HCT116 (cell line): ENCODE data around the gene CSTPP1. TPM values are rescaled to one million over a fixed set of nuclear protein-coding genes. Genes with fewer than 3 reads are reported as not detected.

Experiments used
- ATAC-seq: fragments of 200-7000 bp; cut with Tn5 transposase; 2 replicates; pipeline ENCODE4 v1.9.1; 2020; ENCODE audit warnings: mild to moderate bottlenecking, moderate library complexity
- BruUV-seq: library from RNA; stranded (reverse); fragments of 400-500 nt; replicated peaks from 2 replicates; lab custom pipeline; 2021; lab: Mats Ljungman, UMichigan
- CTCF ChIA-PET: fragments of 300-600 bp; sonication (Branson Sonifier 250); formaldehyde crosslinking; loops from one replicate; lab custom pipeline; 2021; ENCODE audit warnings: antibody characterized with exemption; lab: Charles Lee
- POLR2A ChIA-PET: fragments of 300-600, 350-600 bp; sonication (Branson Sonifier 250); formaldehyde crosslinking; loops from one replicate; lab custom pipeline; 2021; ENCODE audit warnings: antibody characterized with exemption; lab: Charles Lee
- RAD21 ChIA-PET, 2 experiments: fragments of 300-600 bp; sonication (Branson Sonifier 250); formaldehyde crosslinking; loops; one replicate each; lab custom pipeline; 2023; ENCODE audit warnings: low total read pairs in 2 of 2; ENCODE audit not compliant: uncharacterized antibody in 2 of 2, unreplicated experiment in 2 of 2, low non-redundant PET in 1 of 2; lab: Charles Lee
- DNase-seq: peaks from one replicate; pipeline ENCODE4 v3.0.0-alpha.2; 2010; ENCODE audit warnings: low read depth, low spot score
- H2AFZ ChIP-seq: fragments of 200-600 bp; shearing (Covaris generic), sonication (generic); 2 replicates; pipeline ENCODE4 v1.6.1; 2017; ENCODE audit warnings: low read depth, mixed run types, mixed read lengths, antibody characterized with exemption, low read length; ENCODE audit not compliant: poor library complexity, severe bottlenecking
- H3K27ac ChIP-seq: 2 replicates; pipeline ENCODE4 v1.5.1; 2012; ENCODE audit warnings: low read depth, low read length
- H3K27me3 ChIP-seq: fragments of 200-600 bp; sonication (generic); 2 replicates; pipeline ENCODE4 v1.6.1; 2016; ENCODE audit warnings: mixed run types, low read length, mixed read lengths; ENCODE audit not compliant: insufficient read depth
- H3K36me3 ChIP-seq, 2 experiments: fragments of 200-500 bp in 1 of 2; fragments of 200-600 bp in 1 of 2; sonication (Bioruptor generic) in 1 of 2; sonication (generic) in 1 of 2; 2 replicates each; pipeline versions ENCODE4 v1.5.1 to v1.6.1; 2014 to 2016; ENCODE audit warnings: low read length in 2 of 2, inconsistent platforms in 1 of 2, mixed read lengths in 1 of 2, mixed run types in 1 of 2; ENCODE audit not compliant: insufficient read depth in 2 of 2, control insufficient read depth in 1 of 2
- H3K4me1 ChIP-seq, 2 experiments: fragments of 200-600 bp in 1 of 2; sonication (generic) in 1 of 2; 2 replicates each; pipeline versions ENCODE4 v1.5.1 to v1.6.1; 2012 to 2017; ENCODE audit warnings: low read length in 2 of 2, inconsistent platforms in 1 of 2, mild to moderate bottlenecking in 1 of 2, mixed read lengths in 1 of 2, mixed run types in 1 of 2, moderate library complexity in 1 of 2; ENCODE audit not compliant: insufficient read depth in 2 of 2, control insufficient read depth in 1 of 2
- H3K4me2 ChIP-seq: fragments of 200-600 bp; sonication (generic); 2 replicates; pipeline ENCODE4 v1.6.1; 2017; ENCODE audit warnings: mixed run types, low read length, mixed read lengths
- H3K4me3 ChIP-seq, 2 experiments: fragments of 200-600 bp in 1 of 2; sonication (generic) in 1 of 2; replicated peaks in 1 of 2; 2 replicates each; pipeline ENCODE4 v1.5.1; 2011 to 2016; ENCODE audit warnings: low read length in 2 of 2, control low read depth in 1 of 2, low read depth in 1 of 2, mild to moderate bottlenecking in 1 of 2, mixed read lengths in 1 of 2, mixed run types in 1 of 2
- H3K79me2 ChIP-seq: fragments of 200-600 bp; sonication (generic); 2 replicates; pipeline ENCODE4 v1.6.1; 2017; ENCODE audit warnings: mild to moderate bottlenecking, mixed run types, low read length, moderate library complexity, mixed read lengths; ENCODE audit not compliant: insufficient read depth
- H3K9ac ChIP-seq: fragments of 200-600 bp; sonication (generic); 2 replicates; pipeline ENCODE4 v1.6.1; 2016; ENCODE audit warnings: low read length, mixed read lengths
- H3K9me2 ChIP-seq: fragments of 200-600 bp; sonication (generic), shearing (Covaris generic); 2 replicates; pipeline ENCODE4 v1.6.1; 2017; ENCODE audit warnings: mixed run types, mild to moderate bottlenecking, moderate library complexity; ENCODE audit not compliant: insufficient read depth
- H3K9me3 ChIP-seq, 2 experiments: fragments of 200-500 bp in 1 of 2; fragments of 200-600 bp in 1 of 2; sonication (Bioruptor generic) in 1 of 2; sonication (generic) in 1 of 2; 2 replicates each; pipeline ENCODE4 v1.6.1; 2014 to 2017; ENCODE audit warnings: low read length in 2 of 2, mixed read lengths in 2 of 2, inconsistent platforms in 1 of 2, low read depth in 1 of 2, mild to moderate bottlenecking in 1 of 2, mixed run types in 1 of 2, moderate library complexity in 1 of 2; ENCODE audit not compliant: control insufficient read depth in 1 of 2, insufficient read depth in 1 of 2
- H4K20me1 ChIP-seq: fragments of 200-600 bp; sonication (generic), shearing (Covaris generic); 2 replicates; pipeline ENCODE4 v1.6.1; 2017; ENCODE audit warnings: mixed run types, mild to moderate bottlenecking, moderate library complexity; ENCODE audit not compliant: insufficient read depth
- EGR1 ChIP-seq: IDR thresholded peaks from 2 replicates; pipeline ENCODE4 v1.6.1; 2012; ENCODE audit warnings: low read depth
- ELF1 ChIP-seq: IDR thresholded peaks from 2 replicates; pipeline ENCODE4 v1.6.1; 2012; ENCODE audit warnings: low read depth, borderline replicate concordance
- FOSL1 ChIP-seq: IDR thresholded peaks from 2 replicates; pipeline ENCODE4 v1.6.1; 2012; ENCODE audit warnings: low read depth
- POLR2AphosphoS5 ChIP-seq: IDR thresholded peaks from 2 replicates; pipeline ENCODE4 v1.6.1; 2011; ENCODE audit warnings: mild to moderate bottlenecking, low read depth, low read length, moderate library complexity
- ZFX ChIP-seq: fragments of 450-650 bp; IDR thresholded peaks from 2 replicates; pipeline ENCODE4 v1.6.1; 2017
- intact Hi-C: fragments of 100-400 bp; cut with micrococcal nuclease; formaldehyde crosslinking; loops from 2 replicates; pipeline ENCODE4 v1.10.0; 2022
- total RNA-seq: library from RNA; stranded (reverse); gene quantifications from one replicate; pipeline ENCODE4 v1.2.1, GENCODE V29; 2021; ENCODE audit not compliant: unreplicated experiment

Gene CSTPP1
- total RNA-seq, 1 experiment from 2014 or later: 24.7 TPM

DNA sequence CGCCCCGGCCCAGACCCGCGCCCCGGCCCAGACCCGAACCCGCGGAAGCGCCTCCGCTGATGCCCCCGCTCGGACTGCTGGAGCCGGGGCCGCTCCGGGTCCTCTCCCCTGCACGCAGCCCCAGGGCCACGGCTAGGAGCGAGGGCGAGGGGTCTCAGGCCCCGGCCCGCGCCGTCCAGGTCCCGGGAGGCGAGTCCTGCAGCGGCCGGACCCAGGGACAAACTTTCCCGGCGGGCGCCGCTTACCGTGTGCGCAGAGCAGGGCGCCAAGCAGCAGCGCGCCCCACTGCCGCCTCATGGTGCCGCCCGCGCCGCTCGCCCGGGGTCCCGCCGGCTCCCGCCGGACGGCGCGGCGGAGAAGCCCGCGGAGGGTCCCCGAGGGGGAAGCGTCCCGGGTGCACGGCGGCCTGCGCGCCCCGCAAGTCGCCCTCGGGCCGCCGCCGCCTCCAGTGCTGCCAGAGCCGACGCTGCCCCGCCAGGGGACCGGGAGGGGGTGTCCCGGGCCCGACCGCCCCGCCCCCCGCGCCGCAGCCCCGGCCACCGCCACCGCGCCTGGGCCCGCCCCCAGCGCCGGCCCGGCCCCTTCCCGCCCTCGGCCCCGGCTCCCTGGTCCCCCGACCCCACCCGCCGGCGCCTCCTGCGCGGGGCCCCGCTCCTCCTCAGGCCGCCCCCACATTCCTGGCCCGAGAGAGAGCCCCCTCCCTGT lies 18.3 kb upstream of the CSTPP1 start, which contains the start of gene LRP4:
LRP4 (minus strand) TSS at position 468 of the 705 bp plus-strand sequence; CDS start at position 297, 171 bp downstream.
- Histone ChIP-seq H3K27ac (peak within 1 kb of the TSS; percentile 46; the same call in 1 of the 2 replicates), H3K9me2 (no peaks in the 10 kb centered on the region), H4K20me1 (no peaks in the 10 kb centered on the region), H3K36me3 (no peaks in the 10 kb centered on the region), H3K4me2 (peak within 1 kb of the TSS; percentile 96), H3K4me1 (peaks cover 13 to 24% of the 10 kb centered on the region in 2 experiments; a peak in 3 of 4 replicates), H3K9ac (peak within 1 kb of the TSS; percentile 61), H2AFZ (peak within 1 kb of the TSS; percentile 75), H3K9me3 (no peaks in the 10 kb centered on the region), H3K4me3 (peak within 1 kb of the TSS; percentile 38 to 62), H3K27me3 (no peaks in the 10 kb centered on the region), H3K79me2 (no peaks in the 10 kb centered on the region)
- no TSS peak for BruUV-seq
- peak; percentile 89 for ATAC-seq
- CTCF ChIA-PET: interaction anchor here (0.6 to 3.0 kb wide), 2 partner anchors 235 to 596 kb away, joined by 3 to 14 read pairs; no protein-coding TSS in a partner anchor
- no peak for DNase-seq
- RAD21 ChIA-PET: no interaction called here
- peak; percentile 50 for TF ChIP-seq POLR2AphosphoS5
- TF ChIP-seq ZFX: 0 out of 2 replicates have a peak, but pooled peaks have one; percentile 33
- TF ChIP-seq ELF1: no peak
- POLR2A ChIA-PET: no interaction called here
- intact Hi-C loops: no loop called here

GRCh38 chr11:46918788-46919513 lies 17.6 kb upstream of the CSTPP1 start:
- peak overlapping the region; percentile 96 for H3K4me2 ChIP-seq
- H3K4me3 ChIP-seq: peak overlapping the region; percentile 38 to 62
- H3K4me1 ChIP-seq: peaks cover 13 to 24% of the 10 kb centered on the region in 2 experiments; a peak in 3 of 4 replicates
- no peak overlapping the region for H3K27ac ChIP-seq
- RAD21 ChIA-PET: no interaction called here
- ATAC-seq: no peak
- H2AFZ ChIP-seq: peak overlapping the region; percentile 75
- H3K27me3 ChIP-seq: no peaks in the 10 kb centered on the region
- H3K9me2 ChIP-seq: no peaks in the 10 kb centered on the region
- POLR2A ChIA-PET: no interaction called here
- H3K36me3 ChIP-seq: no peaks in the 10 kb centered on the region
- no peak for DNase-seq
- H3K79me2 ChIP-seq: no peaks in the 10 kb centered on the region
- no peaks in the 10 kb centered on the region for H4K20me1 ChIP-seq
- H3K9ac ChIP-seq: peak overlapping the region; percentile 49
- CTCF ChIA-PET: interaction anchor here (0.6 to 3.0 kb wide), 2 partner anchors 234 to 595 kb away, joined by 3 to 14 read pairs; no protein-coding TSS in a partner anchor
- intact Hi-C loops: no loop called here
- TF ChIP-seq EGR1 (0 out of 2 replicates have a peak, but pooled peaks have one; percentile 43), FOSL1 (no peak)
- H3K9me3 ChIP-seq: no peaks in the 10 kb centered on the region
- no TSS peak for BruUV-seq
